Posterior vena cava (tissue), 2 donors: ENCODE results near the gene BCL11B. TPM values are rescaled to one million over a fixed set of nuclear protein-coding genes. Genes with fewer than 3 reads are reported as not detected.

Source experiments
- DNase-seq: peaks from one replicate; pipeline ENCODE4 v3.0.0-alpha.2; 2020; ENCODE audit warnings: low spot score
- intact Hi-C, 2 donors: fragments of 100-400 bp; cut with DNase I; formaldehyde crosslinking; loops; one replicate each; pipeline versions ENCODE4 v1.14.1 to v1.14.2; 2022 to 2023
- total RNA-seq, 2 donors: library from RNA; stranded (reverse); fragmentation: NEBNext Ultra II Directional; extraction: Animal tissue kit (Norgen Biotek cat#: 25700); gene quantifications; one replicate each; pipeline ENCODE4 v1.2.1, GENCODE V29; 2021
- donor health status: DM: yes; HTN: yes; CAD: no.
- donor health status: DM: yes; HTN: yes; CAD: no.

BCL11B gene
- total RNA-seq, 2 donors from 2014 or later, result 0.43 to 1.5 TPM

DNA sequence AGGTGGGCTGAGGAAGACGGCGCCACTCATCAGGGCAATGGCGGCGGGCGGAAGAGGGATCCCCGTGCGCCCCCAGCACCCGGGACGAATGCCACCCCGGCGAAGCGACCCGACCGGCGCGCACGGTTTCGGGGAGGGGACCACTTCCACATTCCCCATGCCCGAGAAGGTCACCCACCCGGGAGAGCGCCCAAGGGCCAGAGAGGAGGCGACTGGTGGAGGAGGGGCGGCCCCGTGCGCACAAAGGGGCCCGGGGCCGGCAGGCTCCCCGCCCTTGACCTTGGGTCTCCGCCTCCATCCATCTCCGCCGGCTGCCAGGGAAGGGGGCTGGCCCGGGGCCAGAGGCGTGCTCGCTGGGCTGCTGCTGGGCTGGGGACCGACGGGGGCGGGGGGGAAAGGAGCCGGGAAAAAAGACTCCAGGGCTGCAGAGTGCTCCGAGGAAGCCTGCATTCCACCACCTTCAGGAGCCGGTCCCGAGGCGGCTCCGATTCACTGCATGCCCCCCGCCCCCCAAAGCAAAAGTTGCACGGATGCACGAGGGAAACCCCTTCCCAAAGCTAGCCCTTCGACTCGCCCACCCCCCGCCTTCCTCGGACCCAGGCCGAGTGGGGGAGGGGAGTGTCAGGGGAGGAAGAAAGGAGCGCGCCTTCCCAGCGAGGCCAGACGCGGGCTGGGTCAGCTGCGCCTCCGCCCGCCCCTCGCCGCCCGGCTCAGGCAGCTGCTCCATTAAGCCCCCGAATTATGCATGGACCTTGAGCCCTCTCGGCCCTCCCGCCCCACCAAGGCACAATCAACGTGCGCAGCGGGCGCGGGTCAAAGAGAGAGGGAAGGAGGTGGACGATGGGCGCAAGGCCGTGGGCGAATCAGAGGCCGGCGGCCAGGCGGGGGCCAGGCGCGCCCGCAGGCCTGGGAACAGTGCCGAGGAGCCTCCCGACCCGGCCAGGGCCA is 26.2 kb downstream of the BCL11B start:
- no peak for DNase-seq
- intact Hi-C loops, result no loop called here

DNA sequence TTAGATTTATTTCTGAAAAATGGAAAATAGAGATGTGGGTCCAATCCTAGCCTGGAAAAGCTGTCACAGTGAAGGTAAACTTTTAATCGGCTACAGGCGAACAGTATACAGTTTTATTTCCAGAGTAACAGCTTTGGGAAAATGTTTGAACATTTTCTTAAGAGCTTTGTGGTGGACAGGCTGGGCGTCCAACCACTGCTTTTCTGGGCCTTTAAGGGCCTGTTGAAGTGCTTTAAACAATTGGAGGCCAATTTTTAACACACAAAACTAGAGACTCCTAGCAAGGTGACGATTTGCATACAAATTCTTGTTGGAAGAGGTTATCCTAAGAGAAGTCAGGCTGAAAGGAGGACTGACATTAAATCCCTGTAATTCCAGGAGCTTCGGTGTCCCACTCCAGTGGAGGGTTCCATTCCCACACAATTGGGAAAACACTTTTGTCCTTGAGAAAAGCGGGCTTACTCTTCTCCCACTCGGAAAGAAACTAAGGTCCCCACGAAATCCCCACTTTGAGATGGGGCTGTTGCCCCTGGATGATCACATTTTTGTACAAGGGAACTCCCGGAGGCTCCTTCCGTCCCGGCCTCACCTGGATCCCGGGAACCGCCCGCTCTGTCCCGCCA is 26.9 kb downstream of the BCL11B start:
- intact Hi-C loops, result no loop called here
- DNase-seq, result no peak

DNA sequence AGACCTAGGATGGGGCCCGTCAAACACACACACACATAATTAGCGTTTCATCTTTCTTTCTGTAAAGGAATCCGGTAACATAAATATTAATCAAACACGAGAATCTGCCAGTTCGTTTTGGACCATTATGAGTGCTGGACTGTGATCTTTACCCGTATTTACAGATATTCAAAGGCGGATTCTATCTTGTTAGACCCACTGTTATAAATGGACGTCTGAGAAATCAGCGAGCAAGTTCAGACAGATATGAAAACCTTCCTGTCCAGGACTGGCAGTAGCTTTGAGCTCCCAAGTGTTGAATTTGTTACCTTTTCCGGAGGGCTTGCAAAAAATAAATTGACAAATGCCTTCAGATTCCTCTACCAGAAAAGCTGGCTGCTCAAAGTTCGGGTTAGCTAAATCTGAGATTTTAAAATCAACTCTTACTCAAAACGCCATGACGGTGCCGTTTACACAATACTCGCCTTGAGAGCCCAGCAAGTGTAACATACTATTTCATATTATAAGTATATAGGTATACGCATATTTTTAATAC is 27.6 kb downstream of the BCL11B start:
- DNase-seq, result no peak
- intact Hi-C loops, result no loop called here

DNA sequence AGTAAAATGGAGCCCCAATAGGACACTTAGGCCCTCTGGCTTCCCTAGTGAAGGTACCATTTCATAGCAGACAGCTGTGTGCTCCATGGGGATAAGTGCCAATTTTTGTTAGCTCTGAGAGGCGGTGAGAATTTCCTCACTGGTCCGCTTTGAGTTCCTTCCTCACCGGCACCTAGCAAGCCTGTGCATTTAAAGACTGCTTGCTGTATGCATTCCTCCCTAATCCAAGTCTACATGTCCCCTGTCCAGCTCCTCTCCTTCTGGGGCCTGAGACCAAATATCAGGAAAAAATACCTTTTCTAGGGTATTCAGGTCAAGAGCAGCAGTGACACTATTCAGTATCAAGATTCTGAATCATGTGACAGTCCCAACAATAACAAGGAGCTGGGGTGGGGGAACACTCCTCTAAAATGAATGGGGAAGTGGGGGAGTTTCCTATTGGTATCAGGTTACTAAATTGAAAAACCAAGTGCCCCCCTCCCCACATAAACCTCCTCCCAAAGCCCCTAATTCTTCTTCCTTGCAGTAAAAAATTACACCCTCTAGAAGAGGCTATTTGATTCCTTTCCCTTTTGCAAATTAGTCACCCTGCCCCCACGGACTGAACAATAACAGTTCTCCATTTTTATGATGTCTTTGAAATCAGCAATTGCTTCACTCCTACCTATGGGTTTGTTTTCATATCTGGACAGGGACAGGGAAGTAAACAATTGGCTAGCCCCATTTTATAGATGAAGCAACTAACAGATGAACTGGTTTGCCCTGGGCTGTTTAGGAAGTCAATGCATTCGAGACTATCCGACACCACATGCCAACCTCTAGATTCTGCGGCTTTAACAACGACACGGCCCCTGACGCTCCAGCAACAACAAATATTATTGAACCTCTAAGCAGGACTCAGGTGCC is 28.9 kb downstream of the BCL11B start:
- no peak for DNase-seq
- intact Hi-C loops, result no loop called here

DNA sequence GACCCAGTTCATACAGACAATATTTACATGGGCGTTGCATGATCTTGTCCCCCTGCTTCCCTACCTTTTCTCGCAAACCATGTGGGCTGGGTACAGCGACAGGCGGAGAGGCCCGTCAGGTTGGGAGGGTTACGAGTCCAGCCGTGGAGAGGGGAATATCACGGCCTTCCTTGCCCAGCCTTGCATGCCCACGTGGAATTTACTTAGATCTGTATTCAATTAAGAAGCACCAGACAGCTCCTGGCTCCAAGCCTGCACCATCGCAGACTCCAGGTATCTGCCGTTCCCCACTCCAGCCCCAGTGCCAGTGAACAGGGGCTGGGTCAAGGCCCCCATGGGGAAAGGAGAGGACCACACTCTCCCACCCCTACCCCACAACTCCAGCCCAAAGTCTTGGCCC is 29.8 kb downstream of the BCL11B start:
- DNase-seq, result no peak
- intact Hi-C loops, result no loop called here

DNA sequence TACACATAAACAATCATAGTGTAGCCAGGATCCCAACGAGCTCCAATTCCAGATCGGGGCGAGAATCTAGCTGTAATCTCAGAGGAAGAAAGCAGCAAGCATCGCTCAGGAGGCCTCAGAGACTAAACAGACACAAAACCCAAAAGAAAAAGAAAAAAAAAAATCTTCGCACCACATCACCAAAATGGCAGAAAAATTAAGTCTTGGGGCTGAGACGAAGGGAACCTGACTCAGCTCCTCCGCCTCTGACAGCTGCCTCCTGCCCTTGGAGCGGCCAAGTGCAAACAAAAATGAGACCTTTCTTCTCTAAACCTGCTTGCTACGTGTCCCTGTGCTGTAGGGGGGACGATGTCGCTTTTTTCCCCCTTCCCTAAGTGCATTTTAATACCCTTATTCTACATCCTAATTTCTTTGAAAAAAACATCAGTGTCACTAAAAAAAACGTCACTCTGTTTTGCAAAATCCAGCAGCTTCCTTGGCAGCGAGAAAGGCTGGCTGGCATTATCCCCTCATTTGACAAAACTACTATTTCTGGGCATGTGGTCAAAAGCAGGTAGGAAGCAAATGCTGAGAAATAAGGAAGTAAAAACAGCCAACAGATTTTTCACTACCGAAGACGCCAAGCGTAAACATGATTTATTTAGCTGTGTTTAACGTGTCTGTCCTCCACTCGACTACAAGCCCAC is 30.5 kb downstream of the BCL11B start:
- DNase-seq, result no peak
- intact Hi-C loops, result no loop called here

DNA sequence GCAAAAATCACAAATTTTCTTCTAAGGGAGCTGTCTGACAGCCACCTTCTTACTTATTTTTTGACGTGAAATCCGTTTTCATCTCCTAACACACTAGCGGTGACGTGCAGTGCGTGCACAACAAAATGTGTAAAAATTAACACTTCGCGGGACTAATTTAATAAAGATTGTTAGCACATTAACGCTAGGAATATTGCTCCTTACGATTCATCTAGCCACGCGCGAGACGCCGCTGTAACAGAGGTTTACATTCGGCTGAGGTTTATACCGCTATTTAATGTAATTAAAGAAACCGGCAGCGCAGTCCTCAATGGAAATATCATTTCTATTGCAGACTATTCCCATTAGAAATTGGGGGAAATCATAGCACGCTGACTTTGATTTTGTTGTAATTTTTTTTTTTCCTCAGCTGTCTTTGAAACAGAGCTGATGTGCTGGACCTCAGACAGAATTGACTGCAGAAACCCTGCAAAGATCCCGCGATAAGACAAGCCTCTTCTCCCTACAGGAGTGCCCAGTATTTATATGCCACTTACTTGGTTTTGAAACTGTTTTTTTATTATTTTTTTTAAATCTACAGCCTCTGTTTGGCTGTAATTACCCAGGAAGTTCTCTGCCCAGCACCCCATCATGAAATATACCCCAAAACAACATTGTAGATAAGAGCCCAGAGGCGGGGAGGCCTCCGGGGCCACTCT is 31.2 kb downstream of the BCL11B start:
- intact Hi-C loops, result no loop called here
- no peak for DNase-seq

DNA sequence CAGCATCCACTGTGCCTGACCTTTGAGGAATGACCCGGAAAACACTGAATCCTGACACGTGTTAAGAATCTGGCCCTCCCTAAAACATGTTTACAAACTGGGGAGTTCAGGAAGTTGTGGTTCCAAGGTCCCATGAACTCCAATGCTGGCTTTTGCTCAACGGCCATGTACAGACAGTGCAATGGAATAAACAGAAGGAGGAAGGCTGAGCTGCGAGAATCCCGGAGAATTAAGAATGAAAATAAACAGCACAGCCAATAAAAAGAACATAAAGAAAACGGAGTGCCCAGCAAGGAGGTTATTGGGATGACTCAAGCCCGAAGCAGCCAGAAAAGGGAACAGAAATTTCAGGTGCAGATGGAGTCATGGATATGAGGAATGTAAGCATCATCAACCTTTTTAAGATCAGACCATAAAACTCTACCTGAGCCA is 32.3 kb downstream of the BCL11B start:
- intact Hi-C loops, result no loop called here

DNA sequence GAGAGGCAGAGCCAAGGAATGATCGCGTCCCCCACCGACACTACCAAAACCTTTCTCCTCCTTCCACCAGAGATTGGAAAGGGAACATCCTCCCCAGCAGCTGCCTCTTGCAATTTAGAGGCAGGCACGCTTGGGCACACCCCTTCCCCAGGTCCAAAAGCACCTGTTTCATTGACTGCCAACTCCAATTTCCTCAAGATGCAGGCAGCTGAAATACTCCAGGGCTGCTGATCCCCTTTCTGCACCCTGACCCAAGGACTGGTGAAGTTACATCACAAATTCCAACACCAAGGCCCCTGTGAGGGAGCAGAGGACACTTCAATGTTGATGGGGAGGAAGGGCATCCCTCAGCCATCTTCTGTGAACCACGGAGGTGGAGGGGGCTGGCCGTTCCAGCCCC is 33.8 kb downstream of the BCL11B start:
- intact Hi-C loops, result no loop called here
- DNase-seq, result no peak

More for the DNA sequence above, 32.3 kb downstream of the BCL11B start:
- DNase-seq, result no peak

DNA sequence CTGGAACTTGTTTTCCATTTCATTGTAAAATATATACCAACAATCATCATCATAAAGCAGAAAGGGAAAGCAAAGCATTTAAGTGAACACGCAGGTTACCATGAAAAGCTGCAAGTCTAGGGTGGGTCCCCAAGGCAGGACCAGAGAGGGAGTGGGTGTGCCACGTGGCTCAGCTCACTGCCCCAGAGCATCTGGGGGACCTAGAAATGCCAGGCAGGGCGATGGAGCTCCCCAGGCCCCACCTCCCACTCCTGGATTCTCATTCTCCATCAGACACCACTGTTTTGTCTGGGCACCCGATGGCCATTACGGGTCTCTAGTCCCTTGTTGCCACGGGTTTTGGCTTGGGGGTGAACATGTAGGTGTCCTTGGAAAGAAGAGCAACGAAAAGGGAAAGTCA is 34.7 kb downstream of the BCL11B start:
- DNase-seq, result no peak
- intact Hi-C loops, result no loop called here

DNA sequence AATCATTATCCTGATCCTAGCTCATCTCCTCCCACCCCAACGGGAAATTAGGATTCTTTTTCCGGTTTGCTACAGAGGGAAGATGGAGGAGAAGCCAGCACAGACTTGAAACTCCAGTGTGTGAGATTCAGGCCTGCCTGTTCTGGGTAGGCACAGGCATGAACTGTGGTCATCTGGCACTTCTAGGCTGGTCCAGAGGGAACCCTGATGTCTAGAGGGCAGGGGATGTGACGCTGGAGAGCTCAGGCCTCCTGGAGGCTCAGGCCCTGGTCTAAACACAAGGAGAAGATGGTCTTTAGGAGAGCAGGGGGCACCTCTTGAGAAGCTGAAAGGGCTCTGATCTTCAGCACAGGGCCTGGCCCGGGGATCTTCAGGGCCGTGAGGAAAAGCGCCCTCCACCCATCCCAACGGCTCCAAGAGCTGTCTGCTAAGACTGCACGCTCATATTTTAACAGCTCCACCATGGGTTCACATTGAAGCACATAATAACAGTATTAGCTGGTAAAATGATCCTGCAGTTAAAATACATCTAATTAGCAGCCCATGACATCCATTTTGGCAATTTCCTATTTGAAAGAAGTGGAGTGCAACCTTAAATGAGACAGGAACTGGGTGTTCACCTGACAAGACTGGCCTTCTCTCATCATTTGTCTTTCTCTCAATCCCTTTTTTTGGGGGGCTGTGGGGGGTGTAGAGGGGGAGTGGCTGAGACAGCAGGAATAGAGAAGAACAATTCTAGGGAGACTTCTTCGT is 35.4 kb downstream of the BCL11B start:
- intact Hi-C loops, result no loop called here

DNA sequence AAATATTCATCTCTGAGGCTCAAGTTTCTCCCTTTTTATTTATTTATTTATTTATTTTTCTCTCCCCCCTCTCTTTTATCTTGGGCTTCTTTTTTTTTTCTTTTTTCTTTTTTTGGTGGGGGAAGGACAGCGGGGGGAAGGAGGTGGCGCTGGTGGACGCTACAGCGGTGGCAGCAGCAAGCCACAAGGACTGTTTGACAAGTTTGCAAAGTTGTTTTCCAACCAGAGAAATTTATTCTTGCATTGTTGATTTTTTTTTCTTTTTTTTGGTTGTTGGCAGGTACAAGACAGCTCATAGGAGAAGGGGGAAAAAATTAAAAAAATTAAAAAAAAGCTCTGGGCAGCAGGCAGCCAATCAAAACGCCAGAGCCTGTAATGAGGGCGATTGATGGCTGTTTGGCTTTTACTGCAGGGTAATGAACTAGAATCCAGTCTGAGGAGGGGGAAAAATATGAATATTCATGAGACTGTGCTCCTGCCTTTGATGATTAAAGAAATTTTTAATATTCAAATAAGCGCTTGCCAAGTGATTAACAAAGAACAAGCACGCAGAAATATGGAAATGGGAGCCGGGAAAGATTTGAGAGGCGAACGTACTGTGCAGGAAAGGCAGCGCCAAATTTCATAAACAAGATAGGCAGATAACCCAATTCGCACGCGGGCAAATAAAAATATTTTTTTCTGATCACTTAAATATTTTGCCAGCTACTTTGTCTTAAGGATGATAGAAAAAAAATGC is 36.2 kb downstream of the BCL11B start:
- DNase-seq, result no peak
- intact Hi-C loops, result no loop called here

More for the DNA sequence above, 35.4 kb downstream of the BCL11B start:
- DNase-seq, result no peak

DNA sequence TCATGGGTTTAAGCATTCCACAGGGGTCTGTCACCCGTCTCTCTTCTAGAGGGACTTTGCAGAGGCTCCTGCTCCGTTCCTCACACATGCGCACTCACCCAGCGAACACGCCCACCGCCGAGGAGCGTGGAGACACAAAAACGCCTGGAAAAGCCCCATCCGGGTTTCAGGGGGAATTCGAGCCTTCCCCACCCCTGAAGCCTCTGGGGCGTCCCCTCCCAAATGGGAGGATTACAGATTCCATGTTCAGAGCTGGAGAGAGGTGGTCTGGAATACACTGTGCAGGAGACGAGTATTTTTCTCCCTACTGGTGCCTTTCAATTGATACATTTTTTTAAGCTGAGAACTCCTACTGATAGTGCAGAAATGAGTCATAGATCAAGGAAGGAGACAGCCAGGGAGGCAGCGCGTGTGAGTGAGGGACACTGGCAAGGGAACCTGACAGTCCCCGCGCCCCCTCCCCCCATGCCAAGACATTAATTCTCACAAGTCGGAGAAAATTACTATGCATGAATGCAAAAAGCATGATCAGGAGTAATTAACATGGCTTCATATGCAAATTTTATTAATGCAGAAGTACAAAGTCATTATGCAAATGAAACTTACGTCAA is 36.9 kb downstream of the BCL11B start:
- no peak for DNase-seq
- intact Hi-C loops, result no loop called here

DNA sequence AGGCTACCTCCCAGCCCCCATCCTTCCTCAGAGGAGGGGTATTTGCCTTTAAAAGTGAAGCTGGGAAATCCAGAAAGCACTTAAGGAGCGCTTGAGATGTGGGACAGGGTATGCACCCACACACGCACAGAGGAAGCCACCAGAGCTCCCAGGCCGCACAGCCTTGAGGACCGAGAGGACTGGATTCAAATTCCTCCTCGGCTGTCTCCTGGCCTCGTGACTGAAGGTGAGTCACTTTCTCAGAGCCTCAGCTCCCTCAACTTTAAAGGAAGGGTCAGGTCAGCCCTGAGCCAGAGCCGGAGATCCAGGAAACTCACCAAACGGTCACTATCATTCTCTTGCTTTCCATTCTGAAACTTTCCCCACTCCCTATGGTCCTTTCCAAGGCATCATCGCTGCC is 37.6 kb downstream of the BCL11B start:
- DNase-seq, result no peak
- intact Hi-C loops, result no loop called here

DNA sequence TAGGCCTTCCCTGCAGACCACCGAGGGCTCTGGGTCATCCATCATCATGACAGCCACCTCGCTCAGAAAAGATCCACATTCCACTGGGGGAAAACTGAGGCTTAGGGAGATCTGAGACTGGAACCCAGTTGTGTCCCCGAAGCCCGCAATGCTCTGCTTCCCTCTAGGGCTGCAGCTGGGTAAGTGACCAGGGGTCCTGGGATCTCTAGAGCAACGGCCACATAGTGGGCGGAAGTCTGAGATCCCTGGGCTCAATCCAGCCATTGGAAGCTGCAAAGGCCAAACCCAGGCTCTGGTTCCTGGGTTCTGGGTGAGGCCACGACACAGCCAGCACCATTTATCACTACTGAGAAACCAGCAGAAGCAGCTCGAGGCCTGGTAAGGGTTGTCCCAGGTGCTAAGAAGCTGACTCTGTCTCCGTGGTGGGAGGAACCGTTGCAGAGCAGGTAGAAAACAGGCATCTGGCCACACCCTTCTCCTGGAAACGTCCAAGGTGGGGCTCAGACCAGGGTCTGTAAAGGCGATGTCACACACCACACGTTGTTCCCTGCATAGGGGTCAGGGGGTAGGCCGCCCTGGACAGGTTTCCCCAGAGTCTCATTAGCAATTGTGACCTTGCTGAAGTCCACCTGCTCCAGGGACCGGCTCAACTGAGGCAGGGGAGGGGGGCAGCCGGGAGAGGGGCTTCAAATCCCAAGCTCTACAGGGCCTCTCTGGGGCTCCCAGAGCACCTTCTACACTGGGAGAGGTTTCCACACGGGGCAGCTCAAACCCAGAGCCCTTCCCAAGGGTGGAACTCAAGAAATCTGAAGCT is 38.6 kb downstream of the BCL11B start:
- intact Hi-C loops, result no loop called here

DNA sequence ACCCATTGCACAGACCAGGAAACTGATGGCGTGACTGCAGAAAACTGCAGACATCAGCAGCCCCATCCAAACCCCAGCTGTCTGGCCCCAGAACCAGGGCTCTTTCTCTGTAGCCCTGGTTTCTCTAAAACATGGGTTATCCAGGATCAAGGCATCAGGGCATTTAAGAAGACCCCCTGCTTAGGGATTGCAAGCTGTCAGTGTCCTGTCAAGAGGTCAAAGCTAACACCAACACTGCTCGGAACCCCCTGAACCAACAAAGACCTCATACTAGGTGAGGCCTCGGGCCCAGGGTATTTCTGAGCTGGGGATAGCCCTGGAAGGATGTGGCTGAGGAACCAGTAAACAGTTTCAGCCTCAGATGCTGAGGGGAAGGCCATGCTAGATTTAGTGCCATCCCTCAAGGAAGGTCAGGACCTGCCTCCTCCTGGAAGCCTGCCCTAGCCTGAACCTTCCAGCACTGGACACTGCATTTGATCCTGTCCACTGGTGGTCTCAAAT is 39.2 kb downstream of the BCL11B start:
- intact Hi-C loops, result no loop called here

More for the DNA sequence above, 38.6 kb downstream of the BCL11B start:
- no peak for DNase-seq

More for the DNA sequence above, 39.2 kb downstream of the BCL11B start:
- no peak for DNase-seq
